Activated T-cell treated with anti-CD3 and anti-CD28 coated beads, Interleukin-2, amount 50 U/mL, for 72 hours (primary cell): ENCODE measurements around the gene ST6GALNAC2. TPM values are rescaled to one million over a fixed set of nuclear protein-coding genes. Genes with fewer than 3 reads are reported as not detected.
"Not testable (repeated sequence)": the region's sequence is repeated elsewhere in the genome, so short reads cannot be mapped to it uniquely, and the experiment has no call there.

Experiments
- ATAC-seq, 2 donors: fragments of 150-1000 bp; cut with Tn5 transposase; replicated peaks in 1 of 2; 2 replicates each; pipeline ENCODE4 v1.10.0; 2021; ENCODE audit warnings: moderate library complexity in 2 of 2, mild to moderate bottlenecking in 1 of 2
- DNase-seq, 2 donors: peaks; one replicate each; pipeline ENCODE4 v3.0.0; 2021 to 2022; ENCODE audit warnings: mixed read lengths in 1 of 2
- H3K27ac Mint-ChIP-seq: one replicate; pipeline ENCODE4 v1.8.0; 2022; ENCODE audit warnings: mild to moderate bottlenecking, moderate library complexity, mixed read lengths
- H3K27me3 Mint-ChIP-seq: one replicate; pipeline ENCODE4 v1.8.0; 2022; ENCODE audit warnings: low read depth, mixed read lengths
- H3K36me3 Mint-ChIP-seq, 2 donors: one replicate each; pipeline ENCODE4 v1.8.0; 2022; ENCODE audit warnings: mixed read lengths in 2 of 2, mild to moderate bottlenecking in 1 of 2; ENCODE audit not compliant: insufficient read depth in 2 of 2
- H3K4me1 Mint-ChIP-seq: one replicate; pipeline ENCODE4 v1.8.0; 2022; ENCODE audit warnings: low read depth, mixed read lengths
- H3K4me3 Mint-ChIP-seq, 2 donors: one replicate each; pipeline ENCODE4 v1.8.0; 2022; ENCODE audit warnings: mild to moderate bottlenecking in 2 of 2, mixed read lengths in 2 of 2, moderate library complexity in 2 of 2
- H3K9me3 Mint-ChIP-seq, 2 donors: one replicate each; pipeline ENCODE4 v1.8.0; 2022; ENCODE audit warnings: mixed read lengths in 2 of 2
- total RNA-seq, 2 donors: library from RNA; stranded (reverse); gene quantifications; one replicate each; pipeline ENCODE4 v1.2.3, GENCODE V29; 2022

The ST6GALNAC2 gene
- total RNA-seq, 2 donors from 2014 or later, result 1.0 to 1.2 TPM

GRCh38 chr17:76528156-76528527 lies 57.5 kb downstream of the ST6GALNAC2 start:
- H3K27me3 Mint-ChIP-seq, result no peaks in the 10 kb centered on the region
- peak; percentile 13 to 27 for ATAC-seq
- H3K4me1 Mint-ChIP-seq, result peaks cover 21% of the 10 kb centered on the region
- H3K27ac Mint-ChIP-seq, result no peak overlapping the region
- no peaks in the 10 kb centered on the region for H3K36me3 Mint-ChIP-seq
- H3K4me3 Mint-ChIP-seq, result peak overlapping the region; percentile 71 to 73
- no peaks in the 10 kb centered on the region for H3K9me3 Mint-ChIP-seq
- DNase-seq, result no peak

- ATAC-seq, result peak; percentile 51 to 56
- DNase-seq, result peak; percentile 34 to 42
- no peaks in the 10 kb centered on the region for H3K9me3 Mint-ChIP-seq
- peaks cover 25% of the 10 kb centered on the region for H3K4me1 Mint-ChIP-seq
- H3K27me3 Mint-ChIP-seq, result no peaks in the 10 kb centered on the region
- no peak overlapping the region for H3K27ac Mint-ChIP-seq
- no peaks in the 10 kb centered on the region for H3K36me3 Mint-ChIP-seq
- H3K4me3 Mint-ChIP-seq, result peak overlapping the region; percentile 40 to 73
Measured at GRCh38 chr17:76527430-76528111, 58.1 kb downstream of the ST6GALNAC2 start.

- ATAC-seq, H3K36me3 Mint-ChIP-seq, H3K27me3 Mint-ChIP-seq, H3K27ac Mint-ChIP-seq, DNase-seq, H3K9me3 Mint-ChIP-seq: not testable (repeated sequence)
- Mint-ChIP-seq H3K4me1 (peaks cover 25% of the 10 kb centered on the region), H3K4me3 (peak overlapping the region; percentile 4 to 7)
Measured at GRCh38 chr17:76527016-76527415, 58.6 kb downstream of the ST6GALNAC2 start.

- H3K27me3 Mint-ChIP-seq, H3K9me3 Mint-ChIP-seq, ATAC-seq, H3K27ac Mint-ChIP-seq, DNase-seq, H3K36me3 Mint-ChIP-seq, H3K4me3 Mint-ChIP-seq: not testable (repeated sequence)
- peaks cover 25% of the 10 kb centered on the region for H3K4me1 Mint-ChIP-seq
Measured at GRCh38 chr17:76525513-76525833, 60.2 kb downstream of the ST6GALNAC2 start.

- H3K27ac Mint-ChIP-seq, result no peak overlapping the region
- H3K4me3 Mint-ChIP-seq, result no peak overlapping the region
- DNase-seq (no peak), ATAC-seq (no peak)
- peaks cover 25% of the 10 kb centered on the region for H3K4me1 Mint-ChIP-seq
- H3K27me3 Mint-ChIP-seq, result no peaks in the 10 kb centered on the region
- no peaks in the 10 kb centered on the region for H3K36me3 Mint-ChIP-seq
- H3K9me3 Mint-ChIP-seq, result no peaks in the 10 kb centered on the region
Measured at GRCh38 chr17:76524598-76525512, 60.8 kb downstream of the ST6GALNAC2 start.

GRCh38 chr17:76523084-76524037 lies 62.3 kb downstream of the ST6GALNAC2 start:
- Mint-ChIP-seq H3K36me3 (no peaks in the 10 kb centered on the region), H3K27ac (no peak overlapping the region), H3K9me3 (no peaks in the 10 kb centered on the region), H3K4me1 (peaks cover 21% of the 10 kb centered on the region), H3K27me3 (no peaks in the 10 kb centered on the region), H3K4me3 (peak overlapping the region; percentile 51 to 64)
- DNase-seq, result peak; percentile 81 to 90
- peak; percentile 86 to 87 for ATAC-seq

- not testable (repeated sequence) for ATAC-seq, H3K27me3 Mint-ChIP-seq, H3K9me3 Mint-ChIP-seq, H3K36me3 Mint-ChIP-seq, H3K27ac Mint-ChIP-seq, DNase-seq, H3K4me3 Mint-ChIP-seq
- peaks cover 16% of the 10 kb centered on the region for H3K4me1 Mint-ChIP-seq
Measured at GRCh38 chr17:76521683-76522082, 64.0 kb downstream of the ST6GALNAC2 start.

GRCh38 chr17:76521262-76521661 lies 64.4 kb downstream of the ST6GALNAC2 start:
- Mint-ChIP-seq H3K4me1 (peaks cover 20% of the 10 kb centered on the region), H3K4me3 (no peak overlapping the region), H3K36me3 (no peaks in the 10 kb centered on the region), H3K27ac (no peak overlapping the region), H3K27me3 (no peaks in the 10 kb centered on the region), H3K9me3 (no peaks in the 10 kb centered on the region)
- ATAC-seq, result no peak
- no peak for DNase-seq

GRCh38 chr17:76519048-76519966 lies 66.4 kb downstream of the ST6GALNAC2 start:
- Mint-ChIP-seq H3K27me3 (no peaks in the 10 kb centered on the region), H3K4me1 (peaks cover 40% of the 10 kb centered on the region), H3K4me3 (no peak overlapping the region), H3K9me3 (no peaks in the 10 kb centered on the region), H3K27ac (no peak overlapping the region), H3K36me3 (no peaks in the 10 kb centered on the region)
- ATAC-seq, result no peak
- no peak for DNase-seq

GRCh38 chr17:76517638-76518038 lies 68.0 kb downstream of the ST6GALNAC2 start:
- ATAC-seq, result no peak
- Mint-ChIP-seq H3K9me3 (no peaks in the 10 kb centered on the region), H3K27me3 (no peaks in the 10 kb centered on the region), H3K4me1 (peaks cover 44% of the 10 kb centered on the region), H3K27ac (no peak overlapping the region), H3K36me3 (no peaks in the 10 kb centered on the region), H3K4me3 (peak overlapping the region in 1 of 2 donors; percentile 23)
- no peak for DNase-seq
